SK-N-SH (cell line): ENCODE results near the gene CFAP57. TPM values are rescaled to one million over a fixed set of nuclear protein-coding genes. Genes with fewer than 3 reads are reported as not detected.

ENCODE experiments used
- CTCF ChIA-PET: fragments of 300-600, 350-600 bp; formaldehyde crosslinking; extraction: SDS; loops from one replicate; lab custom pipeline; 2021; lab: Yijun Ruan, JAX
- POLR2A ChIA-PET: fragments of 350-600 bp; sonication (Branson Sonifier 250); formaldehyde crosslinking; extraction: SDS; loops from one replicate; lab custom pipeline; 2020; ENCODE audit warnings: antibody characterized with exemption, inconsistent platforms; lab: Yijun Ruan, JAX
- DNase-seq: peaks from one replicate; pipeline ENCODE4 v3.0.0; 2012
- H2AFZ ChIP-seq: fragments of 200-600 bp; sonication (generic); 2 replicates; pipeline ENCODE4 v1.8.1; 2016; ENCODE audit warnings: antibody characterized with exemption, mild to moderate bottlenecking, low read depth
- H3F3A ChIP-seq: fragments of 200-600 bp; sonication (generic); replicated peaks from 2 replicates; pipeline ENCODE3; 2016; ENCODE audit warnings: antibody characterized with exemption, mild to moderate bottlenecking; ENCODE audit not compliant: insufficient read depth
- H3K27ac ChIP-seq, 2 experiments: fragments of 200-500 bp in 1 of 2; fragments of 200-600 bp in 1 of 2; sonication (Bioruptor generic) in 1 of 2; sonication (generic), shearing (Covaris generic) in 1 of 2; 2 replicates each; pipeline versions ENCODE4 v1.5.1 to v1.6.1; 2014 to 2016; ENCODE audit warnings: low read depth in 2 of 2, inconsistent platforms in 1 of 2, low read length in 1 of 2, mild to moderate bottlenecking in 1 of 2, mixed read lengths in 1 of 2
- H3K27me3 ChIP-seq: fragments of 200-600 bp; sonication (generic), shearing (Covaris generic); 2 replicates; pipeline ENCODE4 v1.6.1; 2016; ENCODE audit warnings: mixed run types; ENCODE audit not compliant: insufficient read depth
- H3K36me3 ChIP-seq, 2 experiments: fragments of 200-500 bp in 1 of 2; fragments of 200-600 bp in 1 of 2; sonication (Bioruptor generic) in 1 of 2; sonication (generic) in 1 of 2; replicated peaks in 1 of 2; 2 replicates each; pipeline versions ENCODE3 to v1.5.1; 2014 to 2016; ENCODE audit warnings: low read length in 1 of 2, mild to moderate bottlenecking in 1 of 2; ENCODE audit not compliant: insufficient read depth in 2 of 2, control insufficient read depth in 1 of 2
- H3K4me1 ChIP-seq, 2 experiments: fragments of 200-500 bp in 1 of 2; fragments of 200-600 bp in 1 of 2; sonication (Bioruptor generic) in 1 of 2; sonication (generic), shearing (Covaris generic) in 1 of 2; 2 replicates each; pipeline versions ENCODE4 v1.5.1 to v1.6.1; 2014 to 2016; ENCODE audit warnings: low read depth in 1 of 2, low read length in 1 of 2, mixed run types in 1 of 2; ENCODE audit not compliant: insufficient read depth in 2 of 2, control insufficient read depth in 1 of 2
- H3K4me2 ChIP-seq: fragments of 200-600 bp; sonication (generic), shearing (Covaris generic); 2 replicates; pipeline ENCODE4 v1.6.1; 2017; ENCODE audit warnings: mixed run types
- H3K4me3 ChIP-seq, 2 experiments: fragments of 200-500 bp in 1 of 2; fragments of 200-600 bp in 1 of 2; sonication (Bioruptor generic) in 1 of 2; sonication (generic), shearing (Covaris generic) in 1 of 2; 2 replicates each; pipeline versions ENCODE4 v1.5.1 to v1.8.1; 2014 to 2016; ENCODE audit warnings: low read depth in 2 of 2, inconsistent platforms in 1 of 2, low read length in 1 of 2, mild to moderate bottlenecking in 1 of 2, mixed read lengths in 1 of 2, moderate library complexity in 1 of 2
- H3K79me2 ChIP-seq: fragments of 200-600 bp; sonication (generic); 2 replicates; pipeline ENCODE4 v1.8.1; 2017; ENCODE audit warnings: mild to moderate bottlenecking; ENCODE audit not compliant: insufficient read depth
- H3K9ac ChIP-seq: fragments of 200-600 bp; sonication (generic); 2 replicates; pipeline ENCODE4 v1.6.1; 2017; ENCODE audit warnings: mixed run types
- H3K9me2 ChIP-seq: fragments of 200-600 bp; sonication (generic); 2 replicates; pipeline ENCODE4 v1.6.1; 2017; ENCODE audit warnings: mixed run types
- H3K9me3 ChIP-seq: fragments of 200-600 bp; sonication (generic); 2 replicates; pipeline ENCODE4 v1.6.1; 2017; ENCODE audit warnings: mixed run types, mild to moderate bottlenecking, moderate library complexity
- H4K20me1 ChIP-seq: fragments of 200-600 bp; sonication (generic); 2 replicates; pipeline ENCODE4 v1.6.1; 2017; ENCODE audit warnings: mild to moderate bottlenecking, mixed run types; ENCODE audit not compliant: insufficient read depth
- CHD2 ChIP-seq: fragments of 150-350 bp; IDR thresholded peaks from 2 replicates; pipeline ENCODE4 v1.6.1; 2018; ENCODE audit warnings: low read length; ENCODE audit not compliant: partially characterized antibody
- CTCF ChIP-seq: fragments of 200-600 bp; sonication (generic); IDR thresholded peaks from 2 replicates; pipeline ENCODE4 v1.6.1; 2017; ENCODE audit warnings: antibody characterized with exemption, mild to moderate bottlenecking, moderate library complexity
- ELF1 ChIP-seq: IDR thresholded peaks from 2 replicates; pipeline ENCODE4 v1.4.0; 2012
- GABPA ChIP-seq: IDR thresholded peaks from 2 replicates; pipeline ENCODE4 v1.4.0; 2012; ENCODE audit warnings: low read depth, mild to moderate bottlenecking
- GATA2 ChIP-seq: sonication (generic); formaldehyde crosslinking; IDR thresholded peaks from 2 replicates; pipeline ENCODE4 v1.5.0; 2020; ENCODE audit warnings: mild to moderate bottlenecking, missing genetic modification reagents
- IRF3 ChIP-seq: fragments of 150-350 bp; IDR thresholded peaks from 2 replicates; pipeline ENCODE4 v1.6.1; 2016; ENCODE audit warnings: mild to moderate bottlenecking, low read depth, low read length
- MEF2A ChIP-seq: IDR thresholded peaks from 2 replicates; pipeline ENCODE4 v1.4.0; 2012; ENCODE audit warnings: low read depth, borderline replicate concordance
- MXI1 ChIP-seq: IDR thresholded peaks from 2 replicates; pipeline ENCODE4 v1.6.1; 2012; ENCODE audit warnings: mild to moderate bottlenecking, low read depth, low read length, improper control_type of control experiment
- NFIC ChIP-seq: IDR thresholded peaks from 2 replicates; pipeline ENCODE4 v1.4.0; 2012; ENCODE audit warnings: borderline replicate concordance
- NRF1 ChIP-seq: IDR thresholded peaks from 2 replicates; pipeline ENCODE4 v1.6.1; 2012; ENCODE audit warnings: low read depth, mild to moderate bottlenecking, low read length
- POLR2AphosphoS5 ChIP-seq: IDR thresholded peaks from 2 replicates; pipeline ENCODE4 v1.6.1; 2012; ENCODE audit warnings: low read depth, low read length
- RAD21 ChIP-seq: IDR thresholded peaks from 2 replicates; pipeline ENCODE4 v1.6.1; 2012; ENCODE audit warnings: mild to moderate bottlenecking, low read length
- RCOR1 ChIP-seq: fragments of 150-350 bp; IDR thresholded peaks from 2 replicates; pipeline ENCODE4 v1.6.1; 2017; ENCODE audit warnings: antibody characterized with exemption, low read length
- RFX5 ChIP-seq: IDR thresholded peaks from 2 replicates; pipeline ENCODE4 v1.6.1; 2012; ENCODE audit warnings: mild to moderate bottlenecking, improper control_type of control experiment, low read length
- RXRA ChIP-seq: IDR thresholded peaks from 2 replicates; pipeline ENCODE4 v1.4.0; 2012; ENCODE audit warnings: low read depth, mild to moderate bottlenecking, borderline replicate concordance
- SMC3 ChIP-seq: IDR thresholded peaks from 2 replicates; pipeline ENCODE4 v1.6.1; 2012; ENCODE audit warnings: low read depth, low read length, improper control_type of control experiment
- TAF1 ChIP-seq: IDR thresholded peaks from 2 replicates; pipeline ENCODE4 v1.6.1; 2012; ENCODE audit warnings: low read depth, mild to moderate bottlenecking, low read length, moderate library complexity, borderline replicate concordance
- TEAD4 ChIP-seq: IDR thresholded peaks from 2 replicates; pipeline ENCODE4 v1.4.0; 2012; ENCODE audit warnings: mild to moderate bottlenecking, borderline replicate concordance; ENCODE audit not compliant: insufficient read depth
- WGBS: methylation state at CpG from one replicate; pipeline ENCODE4 v1.1.6; 2017; ENCODE audit warnings: low lambda C conversion rate; 5-methylcytosine and 5-hydroxymethylcytosine counted together
- polyA plus RNA-seq, 3 experiments: library from polyadenylated mRNA; depleted of rRNA; stranded (reverse); fragments of >200 nt; gene quantifications; 2 replicates each; pipeline ENCODE4 v1.2.3, GENCODE V29; 2012
- TF ChIP-seq, protein P1 (sequence below): IDR thresholded peaks from 2 replicates; pipeline ENCODE4; 2012

CFAP57 gene
- polyA plus RNA-seq, 1 of the 3 experiments (the other 2 are of a cell fraction), result 0.36 TPM

GRCh38 chr1:43246466-43247213, 74.5 kb downstream of the CFAP57 start:
- Histone ChIP-seq H3K9me3 (peaks cover 14% of the 10 kb centered on the region; the same call in 1 of the 2 replicates), H3K79me2 (no peaks in the 10 kb centered on the region), H3K9ac (no peak overlapping the region), H3K9me2 (no peaks in the 10 kb centered on the region), H3K27me3 (peaks cover 9% of the 10 kb centered on the region; the same call in 1 of the 2 replicates), H3K4me3 (no peak overlapping the region), H3K4me2 (no peak overlapping the region), H4K20me1 (no peaks in the 10 kb centered on the region), H3K36me3 (no peaks in the 10 kb centered on the region), H3K27ac (no peak overlapping the region), H2AFZ (no peak overlapping the region), H3K4me1 (no peaks in the 10 kb centered on the region; a peak in 1 of 4 replicates), H3F3A (no peaks in the 10 kb centered on the region)
- POLR2A ChIA-PET, result no interaction called here
- no peak for TF ChIP-seq TEAD4
- no peak for TF ChIP-seq RCOR1
- TF ChIP-seq RXRA, result no peak
- no peak for TF ChIP-seq GATA2
- no peak for TF ChIP-seq ELF1
- TF ChIP-seq CHD2, result no peak
- no peak for TF ChIP-seq MXI1
- TF ChIP-seq SMC3, result no peak
- TF ChIP-seq CTCF, result no peak
- no peak for TF ChIP-seq IRF3
- TF ChIP-seq POLR2AphosphoS5, result no peak
- no peak for TF ChIP-seq RAD21
- TF ChIP-seq NRF1, result no peak
- no peak for TF ChIP-seq MEF2A
- TF ChIP-seq RFX5, result no peak
- TF ChIP-seq NFIC, result no peak
- no peak for TF ChIP-seq TAF1
- TF ChIP-seq, protein P1, sequence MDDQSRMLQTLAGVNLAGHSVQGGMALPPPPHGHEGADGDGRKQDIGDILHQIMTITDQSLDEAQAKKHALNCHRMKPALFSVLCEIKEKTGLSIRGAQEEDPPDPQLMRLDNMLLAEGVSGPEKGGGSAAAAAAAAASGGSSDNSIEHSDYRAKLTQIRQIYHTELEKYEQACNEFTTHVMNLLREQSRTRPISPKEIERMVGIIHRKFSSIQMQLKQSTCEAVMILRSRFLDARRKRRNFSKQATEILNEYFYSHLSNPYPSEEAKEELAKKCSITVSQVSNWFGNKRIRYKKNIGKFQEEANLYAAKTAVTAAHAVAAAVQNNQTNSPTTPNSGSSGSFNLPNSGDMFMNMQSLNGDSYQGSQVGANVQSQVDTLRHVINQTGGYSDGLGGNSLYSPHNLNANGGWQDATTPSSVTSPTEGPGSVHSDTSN, result no peak
- no peak for TF ChIP-seq GABPA
- CTCF ChIA-PET, result no interaction called here
- 70% methylated on average over 4 of the region's 4 CpGs for WGBS
- no peak for DNase-seq
